Retinal pigment epithelial cell (primary cell): ENCODE data around the gene SHD.

Source experiments
- DNase-seq: peaks from one replicate; pipeline ENCODE4 v3.0.0-alpha.2; 2010; ENCODE audit warnings: low read depth
- H3K4me3 ChIP-seq: 2 replicates; pipeline ENCODE4 v1.5.1; 2011; ENCODE audit warnings: mild to moderate bottlenecking, low read length, control low read depth, moderate library complexity
- CTCF ChIP-seq: conservative IDR thresholded peaks from 2 replicates; pipeline ENCODE4 v1.5.1; 2011; ENCODE audit warnings: low read depth, low read length, control low read depth, inconsistent platforms

The SHD gene

GRCh38 chr19:4334929-4335570, 56.0 kb downstream of the SHD start:
- TF ChIP-seq CTCF, result no peak
- no peak for DNase-seq
- H3K4me3 ChIP-seq, result no peak overlapping the region

GRCh38 chr19:4337906-4338440, 58.9 kb downstream of the SHD start:
- TF ChIP-seq CTCF, result no peak
- no peak for DNase-seq
- H3K4me3 ChIP-seq, result peak overlapping the region; percentile 47

- no peak for TF ChIP-seq CTCF
- DNase-seq, result no peak
Observed at GRCh38 chr19:4338441-4339355, 59.6 kb downstream of the SHD start, which contains the start of gene STAP2. Gene STAP2, minus strand, starts transcription at chr19:4338827. Its CDS starts 74 bp downstream, at chr19:4338753.

More at GRCh38 chr19:4338441-4339355, 59.6 kb downstream of the SHD start, which contains the start of gene STAP2:
- peak within 1 kb of the TSS; percentile 47 for H3K4me3 ChIP-seq
